Naive thymus-derived CD8-positive, alpha-beta T cell (primary cell): Measurements from ENCODE around the gene CFAP52. TPM values are rescaled to one million over a fixed set of nuclear protein-coding genes. Genes with fewer than 3 reads are reported as not detected.
A peak's percentile ranks its signal among the peaks of the same experiment; 100 is the strongest.
"Not testable (repeated sequence)": the region's sequence is repeated elsewhere in the genome, so short reads cannot be mapped to it uniquely, and the experiment has no call there.

Experiments
- ATAC-seq, 2 donors: fragments of 150-1000 bp; cut with Tn5 transposase in 1 of 2; sonication (Bioruptor Pico), chemical (Tn5 transposase) in 1 of 2; 1 replicate in 1 of 2; 2 replicates in 1 of 2; pipeline ENCODE4 v1.10.0; 2021; ENCODE audit warnings: mild to moderate bottlenecking in 2 of 2, moderate library complexity in 2 of 2
- POLR2A ChIA-PET: fragments of 350-600 bp; sonication (Branson Sonifier 250); formaldehyde crosslinking; loops from one replicate; lab custom pipeline; 2021; ENCODE audit warnings: antibody characterized with exemption; lab: Charles Lee
- DNase-seq, 10 donors: peaks; one replicate each; pipeline versions ENCODE4 v3.0.0 to v3.0.0-alpha.2; 2020 to 2022
- H3K27ac Mint-ChIP-seq, 10 donors: one replicate each; pipeline ENCODE4 v1.8.0; 2020 to 2022; ENCODE audit warnings: mild to moderate bottlenecking in 10 of 10, mixed read lengths in 10 of 10, moderate library complexity in 4 of 10, inconsistent platforms in 1 of 10
- H3K27me3 Mint-ChIP-seq, 5 donors: one replicate each; pipeline ENCODE4 v1.8.0; 2021 to 2022; ENCODE audit warnings: mixed read lengths in 5 of 5
- H3K36me3 Mint-ChIP-seq, 3 donors: one replicate each; pipeline ENCODE4 v1.8.0; 2020 to 2022; ENCODE audit warnings: mixed read lengths in 3 of 3, mild to moderate bottlenecking in 2 of 3, inconsistent platforms in 1 of 3
- H3K4me1 Mint-ChIP-seq, 4 donors: one replicate each; pipeline ENCODE4 v1.8.0; 2021 to 2022; ENCODE audit warnings: mixed read lengths in 4 of 4
- H3K4me3 Mint-ChIP-seq, 10 donors: one replicate each; pipeline ENCODE4 v1.8.0; 2020 to 2022; ENCODE audit warnings: mild to moderate bottlenecking in 10 of 10, mixed read lengths in 10 of 10, moderate library complexity in 6 of 10, inconsistent platforms in 1 of 10
- H3K9me3 Mint-ChIP-seq, 9 donors: one replicate each; pipeline ENCODE4 v1.8.0; 2020 to 2022; ENCODE audit warnings: mixed read lengths in 9 of 9, mild to moderate bottlenecking in 3 of 9, inconsistent platforms in 1 of 9, moderate library complexity in 1 of 9
- polyA plus RNA-seq, 3 donors: library from polyadenylated mRNA; unstranded; fragments of 300-500 nt; fragmentation: Illumina TruSeq; gene quantifications; one replicate each; pipeline ENCODE4 v1.2.3, GENCODE V29; 2021
- total RNA-seq, 8 experiments: library from RNA in 2 of 8; stranded (reverse) in 2 of 8; gene quantifications; one replicate each; pipeline ENCODE4 v1.2.3 and lab custom pipeline; 2021 to 2026

The CFAP52 gene
- total and polyA plus RNA-seq, 5 experiments from 2014 or later, result not detected

- Mint-ChIP-seq H3K9me3 (no peaks in the 10 kb centered on the region), H3K36me3 (peaks cover 0 to 59% (median 19%) of the 10 kb centered on the region in 3 donors)
- POLR2A ChIA-PET, result no interaction called here
Measured at GRCh38 chr17:9553181-9553580, 23.3 kb upstream of the CFAP52 start.

DNA sequence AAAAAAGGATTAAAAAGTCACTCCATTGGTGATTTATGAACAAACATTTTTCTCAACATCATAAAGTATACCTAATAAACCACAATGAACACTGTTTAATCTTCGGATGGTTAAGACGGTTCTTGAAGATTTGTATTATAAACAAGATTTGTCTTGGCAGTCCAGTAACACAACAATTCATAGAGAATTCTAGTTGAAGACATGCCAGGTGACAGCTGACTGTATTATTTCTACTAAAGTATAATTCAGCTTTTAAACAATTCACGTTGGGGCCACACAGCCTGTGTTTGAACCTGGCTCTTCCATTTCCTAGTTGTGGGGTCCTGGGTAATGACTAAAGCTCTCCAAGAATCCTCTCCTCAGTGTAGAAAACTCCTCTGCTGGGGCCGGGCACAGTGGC lies 22.8 kb upstream of the CFAP52 start:
- peaks cover 0 to 5% (median 1%) of the 10 kb centered on the region in 4 donors for H3K4me1 Mint-ChIP-seq
- H3K4me3 Mint-ChIP-seq, result no peak overlapping the region
- H3K9me3 Mint-ChIP-seq, result no peaks in the 10 kb centered on the region
- no peak overlapping the region for H3K27ac Mint-ChIP-seq
- DNase-seq (no peak), ATAC-seq (no peak)
- POLR2A ChIA-PET, result no interaction called here
- no peaks in the 10 kb centered on the region for H3K27me3 Mint-ChIP-seq
- H3K36me3 Mint-ChIP-seq, result peaks cover 0 to 59% (median 19%) of the 10 kb centered on the region in 3 donors

More at GRCh38 chr17:9553181-9553580, 23.3 kb upstream of the CFAP52 start:
- DNase-seq, result no peak
- ATAC-seq, result no peak
- H3K4me3 Mint-ChIP-seq, result no peak overlapping the region
- no peaks in the 10 kb centered on the region for H3K27me3 Mint-ChIP-seq
- H3K4me1 Mint-ChIP-seq, result peaks cover 0 to 3% (median under 1%) of the 10 kb centered on the region in 4 donors
- H3K27ac Mint-ChIP-seq, result no peak overlapping the region

DNA sequence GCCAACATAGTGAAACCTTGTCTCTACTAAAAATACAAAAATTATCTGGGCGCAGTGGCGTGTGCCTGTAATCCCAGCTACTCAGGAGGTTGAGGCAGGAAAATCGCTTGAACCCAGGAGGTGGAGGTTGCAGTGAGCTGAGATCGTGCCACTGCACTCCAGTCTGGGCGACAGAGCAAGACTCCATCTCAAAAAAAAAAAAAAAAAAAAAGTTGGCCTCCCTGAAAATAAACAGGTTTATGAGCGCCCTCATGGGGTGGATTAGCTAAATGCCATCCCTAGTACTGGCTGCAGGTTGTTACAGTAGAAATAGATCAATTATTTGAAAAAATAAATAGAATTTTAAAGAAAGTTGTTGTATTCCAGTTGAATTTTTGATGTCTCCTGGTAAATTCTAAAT lies 21.7 kb upstream of the CFAP52 start:
- not testable (repeated sequence) for H3K4me3 Mint-ChIP-seq

DNA sequence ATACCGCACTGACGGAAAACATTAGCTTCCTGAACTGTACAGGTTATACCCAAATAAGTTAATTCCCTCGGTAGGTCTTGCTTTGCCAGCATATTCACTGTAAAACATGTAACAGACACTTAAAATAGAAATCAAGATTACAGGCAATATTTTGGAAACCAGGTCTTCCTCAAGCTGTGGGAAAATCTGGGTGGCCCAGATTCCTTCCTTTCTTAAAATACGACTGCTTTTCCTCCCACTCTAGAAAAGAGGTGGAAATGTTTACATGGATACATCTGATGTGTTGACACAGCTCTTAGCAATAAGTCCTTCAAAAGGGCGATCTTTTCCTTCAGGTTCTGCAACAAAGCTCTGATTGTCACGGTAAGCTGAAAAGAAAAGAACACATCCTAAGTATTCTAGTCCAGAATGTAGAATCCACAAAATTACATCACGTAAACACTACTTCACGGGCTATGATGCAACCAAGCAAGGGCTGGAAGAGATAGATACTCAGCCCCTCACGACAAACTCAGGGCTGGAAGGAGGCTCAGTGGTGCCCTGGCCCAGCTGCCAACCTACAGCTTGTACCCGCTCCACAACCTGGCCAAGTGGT lies 19.2 kb upstream of the CFAP52 start:
- POLR2A ChIA-PET, result no interaction called here
- peaks cover under 1 to 7% (median 4%) of the 10 kb centered on the region in 4 donors for H3K4me1 Mint-ChIP-seq
- DNase-seq, result no peak
- no peak overlapping the region for H3K27ac Mint-ChIP-seq
- peaks cover 0 to 50% (median 17%) of the 10 kb centered on the region in 3 donors for H3K36me3 Mint-ChIP-seq
- ATAC-seq, result no peak
- H3K27me3 Mint-ChIP-seq, result no peaks in the 10 kb centered on the region
- H3K4me3 Mint-ChIP-seq, result no peak overlapping the region
- H3K9me3 Mint-ChIP-seq, result no peaks in the 10 kb centered on the region

More for the DNA sequence above, 21.7 kb upstream of the CFAP52 start:
- H3K4me1 Mint-ChIP-seq, H3K9me3 Mint-ChIP-seq, H3K27ac Mint-ChIP-seq, H3K27me3 Mint-ChIP-seq, ATAC-seq: not testable (repeated sequence)
- POLR2A ChIA-PET, result interaction anchor here (0.7 kb wide), 1 partner anchor 13 kb away, joined by 6 read pairs; no protein-coding TSS in a partner anchor
- peak in 6 of 10 donors; percentile 9 to 63 (median 25) for DNase-seq
- H3K36me3 Mint-ChIP-seq, result peaks cover 0 to 61% (median 19%) of the 10 kb centered on the region in 3 donors

- POLR2A ChIA-PET, result no interaction called here
- H3K4me3 Mint-ChIP-seq, result no peak overlapping the region
- DNase-seq, result no peak
- ATAC-seq, result no peak
- peaks cover 6 to 9% (median 8%) of the 10 kb centered on the region in 4 donors for H3K4me1 Mint-ChIP-seq
- peak overlapping the region in 1 of 10 donors; percentile 11 for H3K27ac Mint-ChIP-seq
- H3K9me3 Mint-ChIP-seq, result no peaks in the 10 kb centered on the region
- no peaks in the 10 kb centered on the region for H3K27me3 Mint-ChIP-seq
- H3K36me3 Mint-ChIP-seq, result peaks cover 0 to 54% (median 16%) of the 10 kb centered on the region in 3 donors
Measured at GRCh38 chr17:9557857-9558256, 18.6 kb upstream of the CFAP52 start.

DNA sequence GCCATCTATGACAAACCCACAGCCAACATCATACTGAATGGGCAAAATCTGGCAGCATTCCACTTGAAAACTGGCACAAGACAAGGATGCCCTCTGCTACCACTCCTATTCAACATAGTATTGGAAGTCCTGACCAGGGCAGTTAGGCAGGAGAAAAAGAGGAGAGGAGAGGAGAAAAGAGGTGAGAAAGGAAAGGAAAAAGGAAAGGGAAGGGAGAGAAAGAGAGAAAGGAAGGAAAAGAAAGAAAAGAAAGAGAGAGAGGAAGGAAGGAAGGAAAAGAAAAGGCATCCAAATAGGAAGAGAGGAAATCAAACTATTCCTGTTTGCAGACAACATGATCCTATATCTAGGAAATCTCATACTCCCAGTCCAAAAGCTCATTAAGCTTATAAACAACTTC lies 12.3 kb upstream of the CFAP52 start:
- H3K4me3 Mint-ChIP-seq, result peak overlapping the region in 1 of 10 donors; percentile 9
- H3K36me3 Mint-ChIP-seq, result peaks cover 8 to 62% (median 29%) of the 10 kb centered on the region in 3 donors
- peak overlapping the region in 3 of 10 donors; percentile 5 to 28 (median 21) for H3K27ac Mint-ChIP-seq
- peaks cover 16 to 42% (median 29%) of the 10 kb centered on the region in 4 donors for H3K4me1 Mint-ChIP-seq
- no peaks in the 10 kb centered on the region for H3K27me3 Mint-ChIP-seq
- ATAC-seq (no peak), DNase-seq (no peak)
- POLR2A ChIA-PET, result no interaction called here
- no peaks in the 10 kb centered on the region for H3K9me3 Mint-ChIP-seq

GRCh38 chr17:9566067-9566466 lies 10.4 kb upstream of the CFAP52 start:
- POLR2A ChIA-PET, result no interaction called here
- peaks cover 8 to 78% (median 33%) of the 10 kb centered on the region in 3 donors for H3K36me3 Mint-ChIP-seq
- no peaks in the 10 kb centered on the region for H3K27me3 Mint-ChIP-seq
- DNase-seq (no peak), ATAC-seq (no peak)
- peaks cover 18 to 40% (median 37%) of the 10 kb centered on the region in 4 donors for H3K4me1 Mint-ChIP-seq
- peak overlapping the region; percentile 1 to 77 (median 16) for H3K27ac Mint-ChIP-seq
- H3K9me3 Mint-ChIP-seq, result no peaks in the 10 kb centered on the region
- H3K4me3 Mint-ChIP-seq, result peak overlapping the region in 9 of 10 donors; percentile 3 to 58 (median 42)

- H3K4me3 Mint-ChIP-seq, H3K9me3 Mint-ChIP-seq, ATAC-seq, H3K27me3 Mint-ChIP-seq, DNase-seq: not testable (repeated sequence)
- POLR2A ChIA-PET, result interaction anchor here (0.6 kb wide), 1 partner anchor 12 kb away, joined by 6 read pairs; no protein-coding TSS in a partner anchor
- Mint-ChIP-seq H3K36me3 (peaks cover 8 to 79% (median 33%) of the 10 kb centered on the region in 3 donors), H3K4me1 (peaks cover 18 to 42% (median 38%) of the 10 kb centered on the region in 4 donors), H3K27ac (peak overlapping the region in 7 of 10 donors; percentile 1 to 54 (median 16))
Measured at GRCh38 chr17:9566739-9567138, 9.7 kb upstream of the CFAP52 start.

DNA sequence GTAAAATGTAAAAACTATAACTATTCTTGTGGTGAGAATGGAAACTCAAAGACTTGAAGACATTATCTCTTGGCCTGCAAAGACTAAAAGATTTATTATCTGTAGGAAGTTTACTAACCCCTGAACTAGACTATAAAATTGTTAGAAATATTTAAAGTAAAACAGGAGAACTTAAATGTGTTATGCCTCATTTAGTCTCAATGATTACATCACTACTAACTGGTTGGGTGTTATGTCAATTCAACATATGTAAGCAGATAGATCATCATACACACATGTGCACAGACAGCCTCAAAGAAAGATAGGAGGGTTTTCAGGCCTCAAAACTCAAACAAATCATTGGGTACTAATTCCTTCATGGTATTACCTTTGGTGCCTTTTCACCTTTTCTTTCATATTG lies 8.4 kb upstream of the CFAP52 start:
- Mint-ChIP-seq H3K9me3 (no peaks in the 10 kb centered on the region), H3K36me3 (peaks cover 8 to 67% (median 33%) of the 10 kb centered on the region in 3 donors), H3K27ac (peak overlapping the region in 2 of 10 donors; percentile 20 to 68), H3K4me1 (peaks cover 20 to 43% (median 33%) of the 10 kb centered on the region in 4 donors), H3K4me3 (no peak overlapping the region), H3K27me3 (no peaks in the 10 kb centered on the region)
- POLR2A ChIA-PET, result no interaction called here
- ATAC-seq (no peak), DNase-seq (no peak)

- no peak overlapping the region for H3K4me3 Mint-ChIP-seq
- peak overlapping the region in 6 of 10 donors; percentile 34 to 60 (median 54) for H3K27ac Mint-ChIP-seq
- peaks cover 8 to 59% (median 26%) of the 10 kb centered on the region in 3 donors for H3K36me3 Mint-ChIP-seq
- POLR2A ChIA-PET, result no interaction called here
- no peaks in the 10 kb centered on the region for H3K9me3 Mint-ChIP-seq
- H3K27me3 Mint-ChIP-seq, result no peaks in the 10 kb centered on the region
- DNase-seq (no peak), ATAC-seq (no peak)
- peaks cover 22 to 49% (median 31%) of the 10 kb centered on the region in 4 donors for H3K4me1 Mint-ChIP-seq
Measured at GRCh38 chr17:9568957-9569588, 7.4 kb upstream of the CFAP52 start.

GRCh38 chr17:9571201-9571600 lies 5.2 kb upstream of the CFAP52 start:
- Mint-ChIP-seq H3K27ac (peak overlapping the region in 3 of 10 donors; percentile 20 to 82 (median 22)), H3K4me3 (no peak overlapping the region), H3K4me1 (peaks cover 18 to 43% (median 25%) of the 10 kb centered on the region in 4 donors), H3K9me3 (no peaks in the 10 kb centered on the region), H3K27me3 (no peaks in the 10 kb centered on the region), H3K36me3 (peaks cover 8 to 49% (median 18%) of the 10 kb centered on the region in 3 donors)
- DNase-seq (no peak), ATAC-seq (no peak)
- POLR2A ChIA-PET, result no interaction called here

DNA sequence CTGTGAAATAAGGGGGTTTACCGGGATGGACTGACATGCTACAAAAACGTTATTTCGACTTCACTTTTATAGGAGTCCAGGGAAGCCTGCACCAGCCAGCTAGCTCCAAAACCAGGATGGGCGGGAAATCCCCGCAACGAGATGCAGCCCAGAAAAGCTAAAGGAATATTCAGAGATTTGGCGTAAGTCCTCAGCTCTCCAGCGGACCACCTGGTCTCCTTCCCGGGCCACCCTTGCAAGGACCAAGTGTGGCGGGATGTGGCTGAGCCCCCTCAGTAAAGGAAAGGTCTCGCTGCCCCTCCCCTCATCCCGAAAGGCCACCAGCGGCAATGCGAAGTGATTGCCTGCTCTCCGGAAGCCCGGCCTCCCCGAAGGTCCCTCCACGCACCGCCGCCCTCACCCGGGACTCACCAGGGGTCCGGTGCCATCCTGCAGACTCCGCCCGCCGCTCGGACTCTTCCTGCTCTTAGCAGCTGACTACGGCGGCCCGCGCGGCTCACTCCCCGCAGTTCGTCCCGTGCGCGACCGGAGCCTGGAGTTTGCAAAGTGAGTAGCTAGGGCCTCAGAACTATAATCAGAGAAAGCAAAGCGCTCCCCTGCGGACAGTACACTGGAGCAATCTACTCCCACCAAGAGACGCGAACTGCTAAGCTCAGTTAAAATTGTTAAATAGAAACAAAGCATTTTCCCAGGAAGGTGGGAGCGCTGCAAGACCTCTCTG lies 901 bp upstream of the CFAP52 start, which contains the start of gene STX8:
Gene STX8, minus strand, starts transcription at position 440 of the 721 bp plus-strand sequence. Its CDS starts 12 bp downstream, at position 428.
- DNase-seq, result peak; percentile 46 to 86 (median 68)
- POLR2A ChIA-PET, result interaction anchor here (0.6 to 1.2 kb wide), 2 partner anchors 15 to 718 kb away, joined by 4 read pairs; no protein-coding TSS in a partner anchor
- no peaks in the 10 kb centered on the region for H3K9me3 Mint-ChIP-seq
- no peaks in the 10 kb centered on the region for H3K27me3 Mint-ChIP-seq
- peak within 1 kb of the TSS; percentile 87 to 99 (median 92) for H3K27ac Mint-ChIP-seq
- peaks cover 24 to 44% (median 31%) of the 10 kb centered on the region in 4 donors for H3K4me1 Mint-ChIP-seq
- peak within 1 kb of the TSS; percentile 94 to 100 (median 99) for H3K4me3 Mint-ChIP-seq
- peak; percentile 65 to 71 for ATAC-seq
- H3K36me3 Mint-ChIP-seq, result peaks cover 0 to 7% (median 0%) of the 10 kb centered on the region in 3 donors
